Heart right ventricle (tissue), 16 donors: ENCODE results near the gene TOMM70. TPM values are rescaled to one million over a fixed set of nuclear protein-coding genes. Genes with fewer than 3 reads are reported as not detected.

Experiments used
- ATAC-seq, 8 donors: fragments of 200-7000 bp; cut with Tn5 transposase; one replicate each; pipeline ENCODE4 v1.9.1; 2020; ENCODE audit warnings: mild to moderate bottlenecking in 8 of 8, moderate library complexity in 8 of 8, moderate number of reproducible peaks in 1 of 8
- DNase-seq, 2 donors: peaks; one replicate each; pipeline ENCODE4 v3.0.0-alpha.2; 2020
- H3K27ac ChIP-seq, 10 donors: fragments of 200-600 bp; sonication (generic) in 2 of 10; one replicate each; pipeline versions ENCODE4 v1.5.0 to v1.8.0; 2020 to 2022; ENCODE audit warnings: mild to moderate bottlenecking in 3 of 10
- H3K27me3 ChIP-seq, 7 donors: fragments of 200-600 bp; one replicate each; pipeline ENCODE4 v1.8.0; 2021 to 2022; ENCODE audit warnings: mild to moderate bottlenecking in 2 of 7
- H3K36me3 ChIP-seq, 9 donors: fragments of 200-600 bp; sonication (generic) in 1 of 9; one replicate each; pipeline versions ENCODE4 v1.5.0 to v1.8.0; 2020 to 2022; ENCODE audit warnings: mild to moderate bottlenecking in 2 of 9
- H3K4me1 ChIP-seq, 9 donors: fragments of 200-600 bp; sonication (generic) in 1 of 9; one replicate each; pipeline versions ENCODE4 v1.5.0 to v1.8.0; 2020 to 2022; ENCODE audit warnings: mild to moderate bottlenecking in 4 of 9
- H3K4me3 ChIP-seq, 10 donors: fragments of 200-600 bp; sonication (generic) in 2 of 10; one replicate each; pipeline versions ENCODE4 v1.5.0 to v1.8.0; 2020 to 2022; ENCODE audit warnings: mild to moderate bottlenecking in 7 of 10, moderate library complexity in 2 of 10
- H3K9me3 ChIP-seq, 11 donors: fragments of 200-600 bp in 10 of 11; sonication (generic) in 2 of 11; one replicate each; pipeline versions ENCODE4 v1.5.0 to v1.8.0; 2013 to 2022; ENCODE audit warnings: mild to moderate bottlenecking in 2 of 11, control low read depth in 1 of 11, moderate library complexity in 1 of 11
- WGBS, 2 donors: extraction: QIAGEN DNeasy Blood & Tissue Kit; methylation state at CpG; one replicate each; pipeline ENCODE4 v1.1.7; 2013; ENCODE audit warnings: inconsistent platforms in 1 of 2; 5-methylcytosine and 5-hydroxymethylcytosine counted together
- intact Hi-C, 10 donors: fragments of 100-400 bp; cut with DNase I; formaldehyde crosslinking; loops; one replicate each; pipeline versions ENCODE4 v1.11.1 to v1.14.2; 2022
- polyA plus RNA-seq, 2 donors: library from polyadenylated mRNA; stranded (reverse); fragments of 200-250 nt; gene quantifications; one replicate each; pipeline ENCODE4 v1.2.3, GENCODE V29; 2013
- total RNA-seq, 10 donors: library from RNA; stranded (reverse); fragmentation: NEBNext Ultra II Directional in 3 of 10; extraction: Animal tissue kit (Norgen Biotek cat#: 25700) in 3 of 10; gene quantifications; one replicate each; pipeline versions ENCODE4 v1.2.1 to v1.2.4, GENCODE V29; 2021 to 2023
- TF ChIP-seq, protein P1 (sequence below), 9 donors: fragments of 200-600 bp; sonication (generic) in 2 of 9; IDR thresholded peaks; one replicate each; pipeline versions ENCODE4 v1.5.0 to v1.8.0; 2021 to 2022; ENCODE audit warnings: antibody characterized with exemption in 9 of 9, mild to moderate bottlenecking in 5 of 9, moderate library complexity in 1 of 9
- donor health status: Arrhythmogenic right ventricular cardiomyopathy.
- donor health status: ischemic (EF 13 %, LVEDD 7.1; RV severe dilation, severe dysfunction).
- donor health status: healthy with polysubstance abuse.
- donor health status: DM: no; HTN: yes; CAD: no.
- donor health status: DM: no; HTN: no; CAD: no.
- donor health status: ischemic (EF 25% LVEDD 6.9; RV normal size, moderate dysfunction).
- donor health status: ischemic (EF 25% LVEDD 5.7; RV mildly dilated, moderate dysfunction).
- donor health status: healthy.
- donor health status: DM: yes; HTN: yes; CAD: no.
- donor health status: Ischemic cardiomyopathy.
- donor health status: ischemic (EF 35%, LVEDD 5.7; RV mildly dilated, moderate dysfunction).
- donor health status: nonischemic (EF 11% LVEDD 7.7; RV severe dilation, severe dysfunction).
- donor health status: DM: yes; HTN: yes; CAD: no.
- donor health status: PGD.
- donor health status: ischemic (EF 29% LVEDD 5.4; RV normal size, mild dysfunction).
- donor health status: nonischemic (EF 23%, LVEDD 6.1; RV moderate dilation, normal function).

TOMM70 gene
- total and polyA plus RNA-seq, 12 donors = 23.0 to 67.5 (median 57.9) TPM

DNA sequence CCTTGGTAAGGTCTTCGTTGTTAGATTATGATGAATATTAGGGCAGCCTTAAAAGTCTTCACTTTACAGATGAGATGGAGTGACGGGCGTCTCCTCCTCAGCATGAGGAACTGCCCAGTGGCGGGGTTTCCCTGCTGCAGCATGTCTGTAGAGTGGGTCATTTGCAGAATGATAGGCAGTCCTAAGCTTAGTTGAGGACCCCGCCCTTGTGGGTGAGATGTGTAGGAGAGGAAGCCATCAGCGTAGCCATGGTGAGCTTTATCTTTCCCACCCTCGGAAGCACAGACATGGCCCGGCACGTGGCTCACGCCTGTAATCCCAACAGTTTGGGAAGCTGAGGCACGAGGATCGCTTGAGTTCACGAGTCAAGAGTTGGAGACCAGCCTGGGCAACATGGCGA, 65.5 kb downstream of the TOMM70 start:
- Histone ChIP-seq H3K27ac (peak overlapping the region in 9 of 10 donors; percentile 68 to 94 (median 86)), H3K36me3 (peaks cover 0 to 18% (median 4%) of the 10 kb centered on the region in 9 donors), H3K9me3 (no peaks in the 10 kb centered on the region), H3K4me1 (peaks cover 0 to 21% (median 6%) of the 10 kb centered on the region in 9 donors), H3K27me3 (no peaks in the 10 kb centered on the region), H3K4me3 (peak overlapping the region in 9 of 10 donors; percentile 53 to 85 (median 69))
- intact Hi-C loops = loop anchor here in 3 of 10 donors (5.0 to 10.0 kb wide), 3 partner anchors 67 to 159 kb away; partner anchors contain the start of genes LNP1 (in 1 of the 3), TBC1D23 (in 1 of the 3), TMEM45A (in 1 of the 3) and TOMM70 (in 1 of the 3)
- WGBS, 2 donors = 69 to 70% methylated on average over 14 of the region's 14 CpGs
- ATAC-seq (peak in 3 of 8 donors; percentile 7 to 28 (median 10)), DNase-seq (no peak)
- TF ChIP-seq, protein P1, sequence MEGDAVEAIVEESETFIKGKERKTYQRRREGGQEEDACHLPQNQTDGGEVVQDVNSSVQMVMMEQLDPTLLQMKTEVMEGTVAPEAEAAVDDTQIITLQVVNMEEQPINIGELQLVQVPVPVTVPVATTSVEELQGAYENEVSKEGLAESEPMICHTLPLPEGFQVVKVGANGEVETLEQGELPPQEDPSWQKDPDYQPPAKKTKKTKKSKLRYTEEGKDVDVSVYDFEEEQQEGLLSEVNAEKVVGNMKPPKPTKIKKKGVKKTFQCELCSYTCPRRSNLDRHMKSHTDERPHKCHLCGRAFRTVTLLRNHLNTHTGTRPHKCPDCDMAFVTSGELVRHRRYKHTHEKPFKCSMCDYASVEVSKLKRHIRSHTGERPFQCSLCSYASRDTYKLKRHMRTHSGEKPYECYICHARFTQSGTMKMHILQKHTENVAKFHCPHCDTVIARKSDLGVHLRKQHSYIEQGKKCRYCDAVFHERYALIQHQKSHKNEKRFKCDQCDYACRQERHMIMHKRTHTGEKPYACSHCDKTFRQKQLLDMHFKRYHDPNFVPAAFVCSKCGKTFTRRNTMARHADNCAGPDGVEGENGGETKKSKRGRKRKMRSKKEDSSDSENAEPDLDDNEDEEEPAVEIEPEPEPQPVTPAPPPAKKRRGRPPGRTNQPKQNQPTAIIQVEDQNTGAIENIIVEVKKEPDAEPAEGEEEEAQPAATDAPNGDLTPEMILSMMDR (IDR thresholded peaks at IDR 0.05) = no peak

DNA sequence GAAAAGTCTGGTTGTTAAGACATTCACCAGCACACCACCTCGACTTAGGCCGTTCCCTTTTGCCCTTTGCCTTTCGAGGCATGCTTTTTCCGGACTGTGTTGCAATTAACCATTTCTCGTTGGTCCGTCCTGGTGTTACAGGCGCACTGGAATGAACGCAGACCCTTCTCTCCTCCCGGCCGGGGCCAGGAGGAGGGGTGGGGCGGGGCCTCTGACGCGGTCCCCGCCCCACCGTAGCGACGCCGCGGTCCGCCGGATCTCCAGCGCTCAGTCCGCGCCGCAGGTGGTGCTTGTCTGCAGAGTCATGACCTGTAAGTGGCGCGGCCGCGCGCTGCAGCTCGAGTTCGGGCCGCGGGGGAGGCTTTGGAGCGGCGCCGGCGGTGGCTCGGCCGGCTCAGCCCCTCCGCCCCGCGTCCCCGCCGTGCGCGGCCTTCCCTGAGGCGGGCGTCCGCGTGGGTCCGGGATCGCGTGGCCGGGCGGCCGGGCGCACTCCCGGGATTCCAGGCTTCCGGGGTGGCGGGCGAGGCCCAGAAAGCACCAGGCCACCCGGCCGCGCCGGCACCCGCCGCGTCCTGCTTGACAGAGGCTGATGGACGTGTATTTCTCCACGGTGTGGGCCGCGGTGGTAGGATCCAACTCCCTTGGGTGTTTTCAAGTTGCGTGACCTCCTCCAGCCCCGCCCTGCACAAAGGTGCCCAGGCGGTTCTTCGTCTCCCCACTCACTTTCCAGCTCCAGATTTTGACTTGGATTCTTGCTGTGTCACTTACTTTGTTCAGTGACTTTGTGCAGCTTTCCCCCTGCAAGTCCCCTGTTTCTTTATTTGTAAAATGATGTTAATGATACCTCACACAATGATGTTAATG, 66.2 kb downstream of the TOMM70 start, which contains the start of gene NIT2:
NIT2 (plus strand) TSS at position 270 of the 864 bp plus-strand sequence; CDS start at position 305, 35 bp downstream.
- intact Hi-C loops = loop anchor here in 3 of 10 donors (5.0 to 10.0 kb wide), 3 partner anchors 68 to 160 kb away; partner anchors contain the start of genes LNP1 (in 2 of the 3), TOMM70 (in 2 of the 3), TBC1D23 (in 1 of the 3) and TMEM45A (in 1 of the 3)
- H3K9me3 ChIP-seq = no peaks in the 10 kb centered on the region
- peak within 1 kb of the TSS; percentile 46 to 85 (median 69) for H3K4me3 ChIP-seq
- DNase-seq (peak; percentile 85 to 88), ATAC-seq (peak; percentile 94 to 99 (median 98))
- TF ChIP-seq, protein P1 (IDR thresholded peaks at IDR 0.05) = no peak
- H3K27me3 ChIP-seq = no peaks in the 10 kb centered on the region
- peaks cover 0 to 10% (median 1%) of the 10 kb centered on the region in 9 donors for H3K36me3 ChIP-seq
- H3K27ac ChIP-seq = peak within 1 kb of the TSS; percentile 46 to 94 (median 84)
- 0% methylated on average over 77 of the region's 77 CpGs for WGBS, 2 donors
- peaks cover 0 to 21% (median 6%) of the 10 kb centered on the region in 9 donors for H3K4me1 ChIP-seq

DNA sequence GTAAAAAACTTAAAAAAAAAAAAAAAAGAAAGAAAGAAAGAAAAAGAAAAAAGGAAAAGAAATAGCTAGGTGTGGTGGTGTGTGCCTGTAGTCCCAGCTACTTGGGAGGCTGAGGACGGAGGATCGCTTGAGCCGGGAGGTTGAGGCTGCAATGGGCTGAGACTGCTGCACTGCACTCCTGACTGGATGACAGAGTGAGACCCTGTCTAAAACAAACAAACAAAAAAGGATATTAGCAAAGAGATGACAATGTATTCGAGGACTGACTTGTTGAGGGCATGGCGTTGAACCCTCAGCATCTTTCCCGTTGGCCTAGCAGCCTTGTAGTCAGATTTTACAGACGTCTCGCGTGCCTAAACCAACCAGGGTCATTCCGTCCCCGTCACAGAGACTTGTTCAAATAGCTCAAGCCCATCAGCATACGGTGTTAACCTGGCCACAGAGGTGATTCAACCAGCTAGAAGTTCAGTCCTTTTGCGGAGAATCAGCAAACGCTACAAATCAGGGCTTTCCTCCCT, 66.9 kb downstream of the TOMM70 start:
- peak in 7 of 8 donors; percentile 7 to 34 (median 18) for ATAC-seq
- Histone ChIP-seq H3K27me3 (no peaks in the 10 kb centered on the region), H3K36me3 (peaks cover 0 to 4% (median 0%) of the 10 kb centered on the region in 9 donors), H3K4me3 (peak overlapping the region; percentile 46 to 85 (median 69)), H3K27ac (peak overlapping the region in 9 of 10 donors; percentile 68 to 94 (median 86)), H3K9me3 (no peaks in the 10 kb centered on the region), H3K4me1 (peaks cover 0 to 21% (median 6%) of the 10 kb centered on the region in 9 donors)
- DNase-seq = no peak
- TF ChIP-seq, protein P1 (IDR thresholded peaks at IDR 0.05) = no peak
- intact Hi-C loops = loop anchor here in 2 of 10 donors (5.0 to 10.0 kb wide), 3 partner anchors 68 to 161 kb away; partner anchors contain the start of genes LNP1 (in 1 of the 2), TBC1D23 (in 1 of the 2), TMEM45A (in 1 of the 2) and TOMM70 (in 1 of the 2)
- WGBS, 2 donors = 41% methylated on average over 14 of the region's 14 CpGs

DNA sequence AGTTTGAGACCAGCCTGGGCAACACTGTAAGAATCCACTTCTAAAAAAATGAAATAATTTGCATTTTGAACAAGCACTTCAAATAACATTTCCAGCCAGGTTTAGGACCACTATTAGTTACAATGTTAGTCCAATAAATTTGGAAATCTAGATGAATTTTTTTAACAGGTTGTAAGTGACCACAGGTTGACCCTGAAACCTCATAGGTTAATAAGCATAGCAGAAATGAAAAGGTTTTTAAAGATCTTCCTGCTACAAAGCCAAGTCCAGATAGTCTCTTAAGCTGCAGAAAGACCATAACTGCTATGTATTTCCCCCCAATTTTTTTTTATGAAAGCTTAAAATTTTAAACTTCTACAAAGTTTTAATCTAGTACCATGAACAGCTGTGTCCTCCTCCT, 67.8 kb downstream of the TOMM70 start:
- Histone ChIP-seq H3K9me3 (no peaks in the 10 kb centered on the region), H3K4me3 (no peak overlapping the region), H3K4me1 (peaks cover 0 to 21% (median 6%) of the 10 kb centered on the region in 9 donors), H3K36me3 (peaks cover 0 to 5% (median 0%) of the 10 kb centered on the region in 9 donors), H3K27me3 (no peaks in the 10 kb centered on the region), H3K27ac (no peak overlapping the region)
- DNase-seq = no peak
- TF ChIP-seq, protein P1 (IDR thresholded peaks at IDR 0.05) = no peak
- no peak for ATAC-seq
- intact Hi-C loops = loop anchor here in 2 of 10 donors (5.0 to 10.0 kb wide), 3 partner anchors 68 to 162 kb away; partner anchors contain the start of genes LNP1 (in 1 of the 2), TBC1D23 (in 1 of the 2), TMEM45A (in 1 of the 2) and TOMM70 (in 1 of the 2)
